Measurements from ENCODE around the gene NXNL2. TPM values are rescaled to one million over a fixed set of nuclear protein-coding genes. Genes with fewer than 3 reads are reported as not detected.

Gene NXNL2
- total RNA-seq, 1 donor from 2014 or later, result 0.58 TPM

DNA sequence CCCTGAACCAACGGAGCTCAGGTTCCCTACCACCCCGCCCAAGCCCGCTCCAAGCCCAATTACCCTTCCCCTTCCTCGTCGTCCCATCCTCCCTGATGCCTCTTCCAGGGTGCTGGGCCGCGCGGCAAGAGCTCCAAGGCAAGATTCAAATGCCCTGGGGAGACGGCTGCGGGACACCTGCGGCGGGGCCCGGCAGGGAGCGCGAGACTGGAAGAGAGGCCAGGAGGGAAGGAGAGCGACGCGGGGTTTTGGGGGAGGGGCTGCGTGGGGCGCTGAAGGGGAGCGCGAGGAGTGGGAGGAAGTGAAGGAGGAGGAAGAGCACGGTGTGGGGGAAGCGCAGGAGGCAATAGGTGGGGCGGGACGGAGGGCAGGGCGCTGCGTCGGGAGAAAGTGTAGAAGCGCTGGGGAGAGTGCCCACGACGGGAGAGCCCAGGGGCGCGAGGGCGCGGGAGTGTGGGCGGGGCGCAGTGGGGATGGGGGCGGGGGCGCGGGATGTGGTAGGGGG is 975 bp upstream of the NXNL2 start:
- H3K27ac Mint-ChIP-seq, result peak overlapping the region; percentile 92
- no peak for DNase-seq (ENCODE audit: extremely low spot score, unreplicated experiment)
- no peaks in the 10 kb centered on the region for H3K9me3 Mint-ChIP-seq
- H3K4me3 Mint-ChIP-seq, result peak overlapping the region; percentile 88
- no peaks in the 10 kb centered on the region for H3K36me3 Mint-ChIP-seq
- peaks cover 30% of the 10 kb centered on the region for H3K27me3 Mint-ChIP-seq
- TF ChIP-seq, protein P1, sequence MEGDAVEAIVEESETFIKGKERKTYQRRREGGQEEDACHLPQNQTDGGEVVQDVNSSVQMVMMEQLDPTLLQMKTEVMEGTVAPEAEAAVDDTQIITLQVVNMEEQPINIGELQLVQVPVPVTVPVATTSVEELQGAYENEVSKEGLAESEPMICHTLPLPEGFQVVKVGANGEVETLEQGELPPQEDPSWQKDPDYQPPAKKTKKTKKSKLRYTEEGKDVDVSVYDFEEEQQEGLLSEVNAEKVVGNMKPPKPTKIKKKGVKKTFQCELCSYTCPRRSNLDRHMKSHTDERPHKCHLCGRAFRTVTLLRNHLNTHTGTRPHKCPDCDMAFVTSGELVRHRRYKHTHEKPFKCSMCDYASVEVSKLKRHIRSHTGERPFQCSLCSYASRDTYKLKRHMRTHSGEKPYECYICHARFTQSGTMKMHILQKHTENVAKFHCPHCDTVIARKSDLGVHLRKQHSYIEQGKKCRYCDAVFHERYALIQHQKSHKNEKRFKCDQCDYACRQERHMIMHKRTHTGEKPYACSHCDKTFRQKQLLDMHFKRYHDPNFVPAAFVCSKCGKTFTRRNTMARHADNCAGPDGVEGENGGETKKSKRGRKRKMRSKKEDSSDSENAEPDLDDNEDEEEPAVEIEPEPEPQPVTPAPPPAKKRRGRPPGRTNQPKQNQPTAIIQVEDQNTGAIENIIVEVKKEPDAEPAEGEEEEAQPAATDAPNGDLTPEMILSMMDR (conservative IDR thresholded peaks at IDR 0.05), result no peak
- peaks cover 44% of the 10 kb centered on the region for H3K4me1 Mint-ChIP-seq (ENCODE audit: unreplicated experiment)

DNA sequence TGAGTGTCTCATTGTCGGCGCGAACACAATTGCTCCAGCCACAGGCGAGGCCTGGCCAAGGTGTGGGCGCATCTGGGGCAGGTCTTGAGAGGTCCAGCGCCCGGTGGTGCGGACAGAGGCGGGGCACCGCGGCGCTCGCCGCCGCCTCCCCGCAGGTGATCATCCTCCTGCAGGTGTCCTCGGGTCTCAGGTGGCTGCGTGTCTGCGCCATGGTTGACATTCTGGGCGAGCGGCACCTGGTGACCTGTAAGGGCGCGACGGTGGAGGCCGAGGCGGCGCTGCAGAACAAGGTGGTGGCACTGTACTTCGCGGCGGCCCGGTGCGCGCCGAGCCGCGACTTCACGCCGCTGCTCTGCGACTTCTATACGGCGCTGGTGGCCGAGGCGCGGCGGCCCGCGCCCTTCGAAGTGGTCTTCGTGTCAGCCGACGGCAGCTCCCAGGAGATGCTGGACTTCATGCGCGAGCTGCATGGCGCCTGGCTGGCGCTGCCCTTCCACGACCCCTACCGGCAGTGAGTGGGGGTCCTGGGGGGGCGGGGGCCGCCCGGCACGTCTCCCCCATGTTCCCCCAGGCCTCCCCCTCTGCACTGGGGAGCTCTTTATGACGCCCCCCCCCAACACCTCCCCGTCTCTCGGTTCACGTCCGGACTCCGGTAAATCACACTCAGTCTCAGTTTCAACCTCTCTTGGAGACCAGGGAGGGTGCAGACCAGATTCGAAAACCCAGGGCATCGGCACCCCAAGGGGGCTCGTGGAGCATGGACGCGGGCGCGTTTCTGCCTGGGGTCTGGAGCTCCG is 446 bp downstream of the NXNL2 start:
- no peak for DNase-seq (ENCODE audit: extremely low spot score, unreplicated experiment)
- peaks cover 30% of the 10 kb centered on the region for H3K27me3 Mint-ChIP-seq
- peaks cover 36% of the 10 kb centered on the region for H3K4me1 Mint-ChIP-seq (ENCODE audit: unreplicated experiment)
- no peaks in the 10 kb centered on the region for H3K9me3 Mint-ChIP-seq
- H3K36me3 Mint-ChIP-seq, result no peaks in the 10 kb centered on the region
- H3K27ac Mint-ChIP-seq, result peak overlapping the region; percentile 39
- TF ChIP-seq, protein P1 (conservative IDR thresholded peaks at IDR 0.05), result no peak
- H3K4me3 Mint-ChIP-seq, result peak overlapping the region; percentile 88

DNA sequence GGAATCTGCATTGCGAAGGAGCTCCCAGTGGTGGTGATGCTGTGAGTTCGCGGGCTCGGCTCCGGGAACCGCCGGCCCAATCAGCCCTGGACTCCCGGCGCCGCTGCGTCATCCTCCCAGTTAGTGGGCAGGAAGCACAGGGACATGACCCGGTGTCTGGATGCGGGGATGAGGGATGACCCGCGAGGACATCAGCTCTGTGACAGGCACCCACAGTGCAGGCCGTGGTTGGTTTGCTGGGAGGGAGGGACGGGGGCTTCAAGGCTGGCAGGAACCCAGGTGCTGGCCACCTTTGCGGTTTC is 996 bp downstream of the NXNL2 start:
- H3K4me1 Mint-ChIP-seq (ENCODE audit: unreplicated experiment), result peaks cover 33% of the 10 kb centered on the region
- peak overlapping the region; percentile 16 for H3K27ac Mint-ChIP-seq
- peaks cover 30% of the 10 kb centered on the region for H3K27me3 Mint-ChIP-seq
- no peaks in the 10 kb centered on the region for H3K9me3 Mint-ChIP-seq
- no peaks in the 10 kb centered on the region for H3K36me3 Mint-ChIP-seq
- TF ChIP-seq, protein P1 (conservative IDR thresholded peaks at IDR 0.05), result no peak
- peak overlapping the region; percentile 51 for H3K4me3 Mint-ChIP-seq
- DNase-seq (ENCODE audit: extremely low spot score, unreplicated experiment), result no peak

DNA sequence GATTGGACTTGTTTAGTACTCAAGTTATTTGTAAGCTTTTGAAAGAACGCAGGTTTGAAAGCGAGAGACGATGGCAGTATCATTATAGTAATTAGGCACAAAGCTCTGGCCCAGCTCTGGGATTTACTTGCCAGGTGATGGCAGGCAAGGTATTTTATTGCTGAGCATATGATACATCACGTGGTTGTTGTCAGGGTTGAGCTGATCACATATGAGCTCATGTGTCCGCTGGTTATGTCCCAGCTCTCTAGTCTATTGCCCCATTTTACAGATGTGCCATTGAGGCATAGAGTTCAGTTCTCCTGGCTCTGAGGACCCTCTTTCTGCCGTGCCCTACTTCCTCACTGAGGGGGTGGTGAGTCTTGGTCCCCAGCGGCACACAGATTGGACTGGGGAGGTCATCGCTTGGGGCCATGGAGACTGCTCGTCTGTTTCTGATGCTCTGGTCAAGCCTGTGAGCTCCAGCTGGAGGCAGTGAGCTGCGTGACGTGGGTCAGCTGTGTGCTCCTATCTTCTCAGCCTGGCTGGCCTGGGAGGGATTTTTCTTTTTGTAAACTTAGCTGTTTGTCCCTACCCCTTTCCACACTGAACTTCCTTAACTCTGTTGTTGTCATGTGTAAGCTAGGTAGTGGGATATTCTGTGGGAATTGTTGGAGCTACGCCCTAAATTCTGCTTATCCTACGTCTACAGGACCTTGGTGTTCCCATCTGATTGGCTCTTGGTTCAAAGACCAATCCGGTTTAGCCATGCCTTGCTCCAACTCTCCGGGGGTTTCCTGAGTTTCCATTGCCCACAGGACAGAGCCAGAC is 2.2 kb downstream of the NXNL2 start:
- TF ChIP-seq, protein P1 (conservative IDR thresholded peaks at IDR 0.05), result no peak
- peaks cover 25% of the 10 kb centered on the region for H3K27me3 Mint-ChIP-seq
- peak overlapping the region; percentile 57 for H3K4me3 Mint-ChIP-seq
- no peaks in the 10 kb centered on the region for H3K9me3 Mint-ChIP-seq
- peak overlapping the region; percentile 43 for H3K27ac Mint-ChIP-seq
- peaks cover 28% of the 10 kb centered on the region for H3K4me1 Mint-ChIP-seq (ENCODE audit: unreplicated experiment)
- H3K36me3 Mint-ChIP-seq, result no peaks in the 10 kb centered on the region
- DNase-seq (ENCODE audit: extremely low spot score, unreplicated experiment), result no peak

DNA sequence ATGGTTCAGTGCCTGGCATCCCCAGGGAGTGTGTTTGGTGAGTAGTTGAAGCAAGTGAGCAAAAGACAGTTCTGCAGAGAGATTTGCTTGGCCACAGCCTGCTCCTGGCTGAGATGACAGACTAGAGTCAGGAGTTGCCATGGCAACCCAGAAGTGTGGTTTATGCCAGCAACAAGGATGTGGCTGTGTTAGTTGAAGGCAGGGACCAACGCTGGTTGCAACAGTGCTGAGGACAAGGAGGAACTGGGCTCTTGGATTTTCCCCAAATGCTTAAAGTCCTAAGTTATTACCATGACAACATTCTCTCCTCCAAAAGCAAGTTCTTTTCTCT is 2.7 kb downstream of the NXNL2 start:
- no peak for DNase-seq (ENCODE audit: extremely low spot score, unreplicated experiment)
- TF ChIP-seq, protein P1 (conservative IDR thresholded peaks at IDR 0.05), result no peak
- peak overlapping the region; percentile 43 for H3K27ac Mint-ChIP-seq
- peak overlapping the region; percentile 57 for H3K4me3 Mint-ChIP-seq
- peaks cover 20% of the 10 kb centered on the region for H3K27me3 Mint-ChIP-seq
- H3K4me1 Mint-ChIP-seq (ENCODE audit: unreplicated experiment), result peaks cover 24% of the 10 kb centered on the region
- H3K9me3 Mint-ChIP-seq, result no peaks in the 10 kb centered on the region
- H3K36me3 Mint-ChIP-seq, result no peaks in the 10 kb centered on the region
